ENCODE measurements around the gene PANK4.

Gene PANK4

DNA sequence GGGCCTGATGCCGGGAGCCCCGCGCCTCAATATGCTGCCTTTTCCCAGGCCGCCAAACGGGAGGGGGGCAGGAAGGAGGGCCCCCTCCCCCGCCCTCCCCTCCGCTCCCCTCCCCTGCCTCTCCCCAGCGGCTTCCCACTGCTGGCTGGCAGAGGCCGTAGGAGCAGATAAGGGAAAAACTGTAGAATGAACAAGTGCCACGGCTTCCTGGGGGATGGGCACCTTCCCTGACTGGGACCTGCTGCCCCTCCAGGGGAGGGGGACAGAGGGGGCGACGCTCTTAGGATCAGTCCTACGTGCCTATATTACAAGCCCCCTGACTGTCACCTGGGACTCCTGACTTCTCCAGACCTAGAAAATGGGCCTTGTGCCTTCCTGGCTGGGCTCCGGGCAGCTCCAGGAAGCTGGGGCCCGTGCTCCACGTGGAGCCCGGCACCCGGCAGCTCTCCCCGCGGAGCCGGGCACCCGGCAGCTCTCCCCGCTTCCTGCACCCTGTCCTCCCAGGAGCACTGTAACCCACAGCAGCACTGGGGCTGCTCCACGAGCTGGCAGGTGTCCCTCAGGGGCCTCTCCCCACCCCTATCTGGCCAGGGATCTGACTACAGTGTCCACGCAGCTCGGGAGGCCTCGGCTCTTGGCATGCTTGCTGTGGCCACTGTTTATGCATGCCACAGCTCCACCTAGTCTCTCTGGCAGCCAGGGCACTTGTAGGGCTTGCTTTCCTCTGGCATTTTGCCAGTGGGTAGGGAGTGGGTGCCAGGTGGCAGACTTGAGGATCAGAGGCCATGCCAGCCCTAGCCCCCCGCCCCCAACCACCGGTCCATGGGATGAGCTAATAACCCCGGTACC lies 4.3 kb upstream of the PANK4 start:
- peaks cover 18% of the 10 kb centered on the region for H3K4me1 Mint-ChIP-seq (ENCODE audit: low read depth)
- H3K36me3 Mint-ChIP-seq (ENCODE audit: low read depth) = no peaks in the 10 kb centered on the region
- no peak overlapping the region for H3K27ac Mint-ChIP-seq
- peaks cover 12% of the 10 kb centered on the region for H3K27me3 Mint-ChIP-seq
- H3K9me3 Mint-ChIP-seq = no peaks in the 10 kb centered on the region
- no peak overlapping the region for H3K4me3 Mint-ChIP-seq

DNA sequence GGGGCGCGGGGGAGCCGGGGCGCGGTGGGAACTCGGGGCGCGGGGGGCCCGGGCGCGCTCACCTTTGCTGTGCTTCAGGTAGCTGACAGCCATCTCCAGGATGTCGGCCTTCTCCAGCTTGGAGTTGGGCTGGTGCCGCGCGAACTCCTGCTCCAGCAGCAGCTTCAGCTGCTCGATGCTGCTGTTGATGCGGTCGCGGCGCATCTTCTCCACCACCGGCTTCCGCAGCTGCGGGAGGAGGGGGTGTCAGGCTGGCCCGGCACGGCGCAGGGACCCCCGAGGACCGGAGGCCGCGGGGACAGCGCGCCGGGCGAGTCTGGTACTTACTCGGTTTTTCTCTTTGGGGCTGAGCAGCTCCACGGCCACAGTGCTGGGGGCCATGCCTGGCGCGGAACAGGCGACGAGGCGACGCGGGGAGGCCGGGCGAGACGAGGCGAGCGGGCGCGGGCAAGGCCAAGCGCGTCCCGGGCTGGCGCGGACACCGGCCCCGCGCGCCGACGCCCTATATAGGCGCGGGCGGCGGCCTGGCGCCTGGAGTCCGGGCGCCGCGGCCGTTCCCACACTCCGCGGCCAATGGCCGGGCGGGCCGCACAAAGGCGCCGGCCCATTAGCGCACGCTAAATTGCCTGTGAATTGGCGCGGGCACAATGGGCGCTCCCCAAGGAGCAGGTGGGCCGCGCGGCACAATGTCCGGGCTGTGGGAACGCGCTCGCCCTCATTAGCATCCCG lies 3.6 kb upstream of the PANK4 start, which contains the start of gene HES5:
Gene HES5 (minus strand): TSS at position 480 of the 729 bp plus-strand sequence. CDS start 99 bp downstream, at position 381.
- Mint-ChIP-seq H3K9me3 (no peaks in the 10 kb centered on the region), H3K27ac (no peak within 1 kb of the TSS), H3K4me3 (peak within 1 kb of the TSS; percentile 41), H3K27me3 (peaks cover 11% of the 10 kb centered on the region), H3K4me1 (ENCODE audit: low read depth) (peaks cover 24% of the 10 kb centered on the region), H3K36me3 (ENCODE audit: low read depth) (no peaks in the 10 kb centered on the region)

DNA sequence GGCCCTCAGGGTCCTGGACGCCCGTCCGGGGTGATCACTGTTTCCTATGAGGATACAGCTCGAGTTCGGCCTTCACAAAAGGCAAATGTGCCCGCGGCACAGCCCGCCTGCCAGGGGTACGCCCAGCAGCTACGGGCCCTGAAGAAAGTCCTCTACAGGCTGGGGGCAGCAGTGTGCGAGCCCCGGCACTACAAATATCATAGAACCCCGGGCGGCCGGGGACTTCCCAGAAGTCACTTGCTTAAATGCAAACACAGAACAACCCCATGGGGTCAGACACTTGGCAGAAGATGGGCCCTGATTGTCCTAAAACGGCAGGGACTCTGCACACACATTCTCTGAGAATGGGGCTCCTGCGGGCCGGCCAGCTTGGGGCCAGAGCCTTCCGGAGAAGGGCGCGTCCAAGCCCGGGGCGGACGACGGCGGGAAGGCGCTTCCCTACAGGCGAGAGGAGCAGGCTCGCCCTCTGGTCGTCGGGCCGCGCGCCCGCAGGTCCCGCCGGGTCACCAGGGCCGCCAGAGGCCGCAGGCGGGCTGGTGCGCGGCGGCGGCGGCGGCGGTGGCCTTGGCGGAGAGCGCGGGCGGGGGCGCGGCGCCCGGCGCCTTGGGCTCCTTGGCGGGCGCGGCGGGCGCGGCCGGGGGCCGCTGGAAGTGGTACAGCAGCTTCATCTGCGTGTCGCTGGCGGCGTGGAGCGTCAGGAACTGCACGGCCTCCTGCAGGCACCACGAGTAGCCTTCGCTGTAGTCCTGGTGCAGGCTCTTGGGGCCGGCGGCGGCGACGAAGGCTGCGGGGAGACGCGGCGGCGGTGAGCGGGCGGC lies 2.8 kb upstream of the PANK4 start:
- peaks cover 9% of the 10 kb centered on the region for H3K27me3 Mint-ChIP-seq
- no peaks in the 10 kb centered on the region for H3K36me3 Mint-ChIP-seq (ENCODE audit: low read depth)
- no peak overlapping the region for H3K27ac Mint-ChIP-seq

DNA sequence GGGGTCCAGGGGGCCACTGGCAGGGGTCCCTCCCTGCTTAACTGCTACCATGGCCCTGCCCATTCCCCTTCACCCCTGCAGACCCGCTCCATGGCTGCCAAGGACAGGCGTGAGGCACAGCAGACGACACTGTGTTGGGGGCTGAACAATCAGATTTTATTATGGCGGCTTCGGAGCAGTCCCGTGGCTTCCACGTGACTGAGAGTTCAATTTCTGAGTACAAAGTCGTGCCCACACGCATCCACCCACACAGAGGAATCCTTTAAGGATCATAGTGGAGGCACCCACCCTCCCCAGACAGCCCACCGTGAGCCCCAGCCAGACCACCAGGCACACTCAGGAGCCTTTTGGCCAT lies 2.2 kb upstream of the PANK4 start:
- Mint-ChIP-seq H3K27me3 (peaks cover 6% of the 10 kb centered on the region), H3K9me3 (no peaks in the 10 kb centered on the region), H3K27ac (no peak overlapping the region), H3K4me1 (ENCODE audit: low read depth) (peaks cover 37% of the 10 kb centered on the region), H3K4me3 (no peak overlapping the region), H3K36me3 (ENCODE audit: low read depth) (no peaks in the 10 kb centered on the region)

More for the DNA sequence above, 2.8 kb upstream of the PANK4 start:
- Mint-ChIP-seq H3K4me3 (peak overlapping the region; percentile 41), H3K9me3 (no peaks in the 10 kb centered on the region), H3K4me1 (ENCODE audit: low read depth) (peaks cover 32% of the 10 kb centered on the region)

DNA sequence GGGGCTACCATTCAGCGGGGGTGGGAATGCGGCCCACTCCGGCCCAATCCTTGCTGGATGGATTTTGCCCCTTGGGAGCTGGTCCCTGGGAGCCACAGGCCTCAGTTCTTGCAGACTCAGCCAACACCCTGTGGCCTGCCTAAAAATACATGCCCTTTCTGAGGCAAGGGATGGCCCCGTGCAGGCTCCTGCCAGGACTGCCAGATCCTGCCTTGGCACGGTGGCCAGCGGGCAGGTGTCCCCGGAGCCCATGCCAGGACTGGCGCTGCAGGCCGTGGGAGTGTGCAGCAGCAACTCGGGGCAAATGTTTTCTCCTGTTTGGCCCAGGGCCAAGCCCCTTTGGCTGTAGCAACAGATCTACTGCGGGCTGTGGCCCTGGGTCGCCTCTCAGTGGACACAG lies 1.6 kb upstream of the PANK4 start:
- H3K27ac Mint-ChIP-seq = no peak overlapping the region
- peaks cover 6% of the 10 kb centered on the region for H3K27me3 Mint-ChIP-seq
- H3K4me1 Mint-ChIP-seq (ENCODE audit: low read depth) = peaks cover 43% of the 10 kb centered on the region
- no peak overlapping the region for H3K4me3 Mint-ChIP-seq
- no peaks in the 10 kb centered on the region for H3K9me3 Mint-ChIP-seq
- no peaks in the 10 kb centered on the region for H3K36me3 Mint-ChIP-seq (ENCODE audit: low read depth)

DNA sequence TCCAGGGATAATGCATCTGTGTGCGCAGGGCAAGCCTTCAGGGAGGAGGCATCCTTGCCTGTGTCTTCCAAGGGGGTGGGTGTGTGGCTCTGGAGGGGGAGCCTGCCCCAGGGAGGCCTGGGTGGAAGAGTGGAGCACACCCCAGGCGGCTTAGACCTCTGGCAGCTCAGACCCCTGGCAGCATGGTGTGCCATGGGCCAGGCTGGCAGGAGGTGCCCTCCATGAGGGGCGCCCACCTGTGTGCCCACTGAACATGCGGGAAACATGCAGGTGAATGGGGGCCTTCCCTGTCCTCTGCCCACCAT lies 1.1 kb upstream of the PANK4 start:
- H3K4me3 Mint-ChIP-seq = no peak overlapping the region
- H3K4me1 Mint-ChIP-seq (ENCODE audit: low read depth) = peaks cover 48% of the 10 kb centered on the region
- H3K9me3 Mint-ChIP-seq = no peaks in the 10 kb centered on the region
- no peak overlapping the region for H3K27ac Mint-ChIP-seq
- no peaks in the 10 kb centered on the region for H3K36me3 Mint-ChIP-seq (ENCODE audit: low read depth)
- peaks cover 6% of the 10 kb centered on the region for H3K27me3 Mint-ChIP-seq

DNA sequence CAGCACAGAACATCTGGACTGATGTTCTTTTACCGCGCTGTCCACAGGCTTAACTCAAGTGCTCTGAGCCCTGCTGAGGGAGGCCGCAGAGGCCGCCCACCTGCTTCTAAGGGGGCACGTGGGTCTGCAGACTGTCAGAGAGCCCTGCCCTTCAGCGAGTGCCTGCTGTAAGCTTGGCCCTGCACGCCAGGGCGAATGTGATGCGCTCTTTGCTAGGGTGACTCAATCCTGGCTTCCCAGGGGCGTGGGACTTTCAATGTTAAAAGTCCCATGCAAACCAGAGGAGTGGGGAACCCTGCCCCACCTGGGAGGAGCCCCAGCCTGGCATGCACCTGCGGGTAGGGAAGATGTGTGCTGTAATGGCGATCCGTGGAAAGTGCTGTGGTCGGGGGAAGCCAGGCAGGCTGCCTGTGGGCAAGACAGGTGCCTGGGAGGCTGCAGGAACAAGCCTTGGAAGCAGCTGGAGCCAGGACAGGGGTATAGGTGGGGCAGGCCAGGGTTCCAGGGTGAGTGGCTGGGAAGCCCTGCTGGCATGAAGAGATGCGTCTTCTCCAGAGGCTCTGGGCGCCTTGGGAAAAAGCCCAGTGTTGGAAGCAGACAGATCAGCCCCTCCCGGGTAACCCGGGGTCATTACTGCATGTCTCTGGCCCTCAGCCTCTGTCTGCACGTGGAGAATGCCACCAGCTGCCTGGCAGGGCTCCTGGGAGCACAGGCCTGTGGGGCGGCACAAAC lies 594 bp upstream of the PANK4 start:
- Mint-ChIP-seq H3K27me3 (peaks cover 6% of the 10 kb centered on the region), H3K36me3 (ENCODE audit: low read depth) (no peaks in the 10 kb centered on the region), H3K9me3 (no peaks in the 10 kb centered on the region), H3K4me3 (peak overlapping the region; percentile 85), H3K4me1 (ENCODE audit: low read depth) (peaks cover 50% of the 10 kb centered on the region), H3K27ac (peak overlapping the region; percentile 46)

DNA sequence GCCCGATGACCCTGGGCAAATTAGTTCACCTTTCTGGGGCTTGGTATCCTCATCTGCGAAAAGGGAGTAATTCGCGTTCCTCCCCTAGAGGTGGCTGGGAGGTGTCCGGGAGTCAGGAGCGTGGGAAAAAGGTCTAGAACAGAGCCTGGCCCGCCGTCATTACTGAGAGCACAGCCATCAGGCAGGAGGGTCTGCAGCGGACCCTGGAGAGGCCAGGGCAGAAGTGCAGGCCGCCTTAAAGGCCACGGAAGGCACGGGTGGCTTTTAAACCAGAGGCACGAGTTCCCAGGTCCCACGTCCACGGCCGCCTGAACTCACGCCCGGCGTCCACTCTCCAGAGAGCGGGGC lies 850 bp downstream of the PANK4 start:
- H3K27me3 Mint-ChIP-seq = no peaks in the 10 kb centered on the region
- peaks cover 45% of the 10 kb centered on the region for H3K4me1 Mint-ChIP-seq (ENCODE audit: low read depth)
- H3K9me3 Mint-ChIP-seq = no peaks in the 10 kb centered on the region
- peak overlapping the region; percentile 93 for H3K27ac Mint-ChIP-seq
- peak overlapping the region; percentile 85 for H3K4me3 Mint-ChIP-seq
- peaks cover 7% of the 10 kb centered on the region for H3K36me3 Mint-ChIP-seq (ENCODE audit: low read depth)

DNA sequence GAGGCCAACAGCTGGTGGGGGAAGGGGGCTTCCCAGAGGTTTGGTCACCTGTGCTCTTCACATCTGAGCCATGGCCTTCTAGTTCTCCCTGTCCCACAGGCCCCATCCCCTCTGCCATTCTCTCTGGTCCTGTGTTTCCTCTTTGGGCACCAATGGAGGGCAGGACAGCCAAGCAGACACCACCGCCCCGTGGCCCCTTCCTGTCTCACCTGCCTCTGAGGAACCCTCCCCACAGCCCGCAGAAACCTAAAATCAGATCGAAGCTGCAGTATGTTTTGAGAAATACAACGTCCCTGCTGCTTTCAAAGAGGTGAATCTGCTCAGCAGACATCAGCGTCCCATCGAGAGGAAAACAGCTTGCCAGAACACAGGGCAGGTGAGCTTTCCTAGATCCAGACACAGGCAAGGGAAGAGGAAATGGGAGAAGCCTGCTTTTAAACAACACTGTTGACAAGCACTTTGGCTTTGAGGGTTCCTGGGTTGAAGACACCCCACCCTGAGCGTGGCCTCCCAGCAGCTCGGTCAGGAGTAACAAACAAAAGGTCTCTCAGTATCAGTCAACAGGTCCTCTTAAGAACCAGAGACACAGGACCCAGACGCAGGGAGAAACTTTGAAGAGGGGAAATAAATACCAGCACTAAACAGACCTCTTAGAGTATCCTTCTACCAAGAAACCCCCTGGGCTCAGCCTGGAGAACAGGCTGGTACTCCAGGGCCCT lies 2.3 kb downstream of the PANK4 start:
- Mint-ChIP-seq H3K9me3 (no peaks in the 10 kb centered on the region), H3K27me3 (no peaks in the 10 kb centered on the region), H3K4me1 (ENCODE audit: low read depth) (peaks cover 44% of the 10 kb centered on the region), H3K36me3 (ENCODE audit: low read depth) (peaks cover 8% of the 10 kb centered on the region), H3K27ac (peak overlapping the region; percentile 46), H3K4me3 (peak overlapping the region; percentile 85)

DNA sequence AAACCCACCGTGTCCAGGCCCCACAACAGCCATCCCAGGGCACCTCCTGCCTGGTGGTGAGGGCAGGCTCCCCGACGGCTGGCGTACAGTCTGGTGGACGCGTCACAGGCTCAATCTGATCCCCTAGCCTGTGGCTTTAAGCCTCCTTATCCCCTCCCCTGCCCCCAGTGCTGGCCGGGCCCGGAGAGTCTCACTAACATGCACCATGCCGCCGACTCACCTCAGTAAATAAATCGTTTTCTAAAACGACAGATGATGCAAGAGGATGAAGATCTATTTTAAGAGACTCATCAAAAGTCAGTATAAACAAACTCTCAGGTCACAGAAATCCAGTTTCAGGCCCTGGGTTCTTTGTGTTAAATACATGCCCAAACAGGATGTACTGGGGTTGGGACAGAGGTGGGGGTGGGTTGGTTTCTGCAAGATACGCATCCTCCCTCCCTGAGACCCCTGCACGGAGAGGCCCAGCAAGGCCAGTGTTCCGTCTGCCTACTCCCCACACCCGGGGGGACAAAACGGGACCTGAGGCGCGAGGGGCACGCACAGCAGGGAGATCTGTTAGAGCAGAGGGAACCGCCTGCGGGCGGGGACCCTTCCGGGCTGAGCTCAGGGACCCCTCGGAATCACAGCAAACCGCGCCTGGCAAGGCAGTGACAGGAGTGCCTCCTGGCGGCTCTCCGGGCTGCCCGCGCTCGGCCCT lies 3.1 kb downstream of the PANK4 start:
- Mint-ChIP-seq H3K4me3 (peak overlapping the region; percentile 85), H3K9me3 (no peaks in the 10 kb centered on the region), H3K36me3 (ENCODE audit: low read depth) (peaks cover 8% of the 10 kb centered on the region), H3K27ac (peak overlapping the region; percentile 89), H3K4me1 (ENCODE audit: low read depth) (peaks cover 41% of the 10 kb centered on the region), H3K27me3 (no peaks in the 10 kb centered on the region)

DNA sequence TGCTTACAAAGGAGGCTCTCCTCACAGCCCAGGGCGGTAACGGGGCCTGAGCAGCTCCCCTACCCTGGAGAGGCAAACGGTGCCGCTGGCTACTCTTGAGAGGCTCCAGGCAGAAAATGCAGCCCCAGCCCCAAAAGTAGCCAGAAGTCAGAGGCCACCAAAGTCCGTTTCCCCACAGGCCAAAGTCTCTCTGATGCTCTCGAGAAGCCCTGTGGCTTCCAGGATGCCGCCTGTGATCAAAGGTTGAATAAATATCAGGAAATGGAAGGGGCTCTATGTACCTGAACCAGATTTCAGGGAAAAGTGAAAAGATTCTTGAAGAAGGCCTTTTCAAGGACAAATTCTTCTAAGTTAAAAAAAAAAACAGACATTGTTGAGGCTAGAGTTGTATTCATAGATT lies 4.2 kb downstream of the PANK4 start:
- Mint-ChIP-seq H3K9me3 (no peaks in the 10 kb centered on the region), H3K4me3 (no peak overlapping the region), H3K4me1 (ENCODE audit: low read depth) (peaks cover 37% of the 10 kb centered on the region), H3K27ac (no peak overlapping the region), H3K36me3 (ENCODE audit: low read depth) (peaks cover 14% of the 10 kb centered on the region), H3K27me3 (no peaks in the 10 kb centered on the region)

DNA sequence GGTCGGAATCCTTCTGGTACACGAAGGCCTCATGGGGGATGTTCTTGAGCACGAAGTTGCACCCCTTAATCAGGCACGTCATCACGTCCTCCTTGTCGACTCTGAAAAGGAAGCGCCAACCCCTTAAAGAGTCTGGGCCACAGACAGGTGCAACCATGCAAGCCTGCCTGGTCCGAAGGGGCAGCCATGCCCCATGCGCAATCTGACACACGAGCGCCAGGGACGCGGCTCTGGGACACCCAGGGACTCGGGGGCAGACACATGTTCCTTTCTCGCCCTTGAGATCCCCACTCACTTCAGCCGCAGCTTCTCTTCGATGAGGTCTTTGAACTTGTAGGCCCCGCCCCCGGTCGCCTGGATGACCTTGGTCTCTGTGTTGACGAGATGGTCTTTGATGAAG lies 5.6 kb downstream of the PANK4 start:
- Mint-ChIP-seq H3K4me3 (no peak overlapping the region), H3K36me3 (ENCODE audit: low read depth) (peaks cover 14% of the 10 kb centered on the region), H3K27ac (no peak overlapping the region), H3K4me1 (ENCODE audit: low read depth) (peaks cover 32% of the 10 kb centered on the region), H3K27me3 (no peaks in the 10 kb centered on the region), H3K9me3 (no peaks in the 10 kb centered on the region)

DNA sequence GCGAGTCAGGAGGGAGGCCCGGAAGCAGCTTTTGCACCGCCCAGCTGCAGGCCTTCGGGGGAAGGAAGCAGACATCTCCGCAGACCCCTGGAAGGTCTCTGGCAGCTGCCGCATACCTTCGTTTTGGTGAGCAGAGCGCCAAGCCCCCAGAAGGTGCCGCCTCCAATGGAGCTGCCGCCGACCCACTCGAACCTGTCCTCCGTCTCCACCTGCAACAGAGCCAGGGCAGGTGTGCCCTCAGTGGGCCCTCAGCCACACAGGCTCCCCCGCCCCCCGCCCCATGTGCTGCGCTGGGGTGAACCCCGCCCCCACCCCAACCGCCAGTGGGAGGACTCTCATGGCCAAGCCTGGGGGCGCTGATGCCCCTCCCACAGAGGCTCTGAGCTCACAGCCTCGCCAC lies 6.2 kb downstream of the PANK4 start:
- Mint-ChIP-seq H3K4me3 (no peak overlapping the region), H3K27me3 (no peaks in the 10 kb centered on the region), H3K9me3 (no peaks in the 10 kb centered on the region), H3K4me1 (ENCODE audit: low read depth) (peaks cover 29% of the 10 kb centered on the region), H3K36me3 (ENCODE audit: low read depth) (peaks cover 14% of the 10 kb centered on the region), H3K27ac (no peak overlapping the region)

Data from stimulated activated naive CD8-positive, alpha-beta T cell treated with anti-CD3 and anti-CD28 coated beads, Interleukin-15, Interleukin-2, amounts not matched to agents 100 ng/mL and 50 ng/mL, for 24 hours (primary cell).